HepG2 (cell line): ENCODE results near the gene MLXIPL. TPM values are rescaled to one million over a fixed set of nuclear protein-coding genes. Genes with fewer than 3 reads are reported as not detected.

Source experiments
- CC2D1A ChIP-seq: sonication (generic); formaldehyde crosslinking; IDR thresholded peaks from 2 replicates; pipeline ENCODE4 v1.8.1; 2023; ENCODE audit warnings: mild to moderate bottlenecking, missing genetic modification reagents
- IRF9 ChIP-seq: sonication (generic); formaldehyde crosslinking; IDR thresholded peaks from 2 replicates; pipeline ENCODE4 v1.8.0; 2022; ENCODE audit warnings: missing genetic modification reagents, mild to moderate bottlenecking, borderline replicate concordance
- KDM2A ChIP-seq: sonication (generic); formaldehyde crosslinking; IDR thresholded peaks from 2 replicates; pipeline ENCODE4 v1.4.0; 2020; ENCODE audit warnings: low read depth, missing genetic modification reagents, borderline replicate concordance
- KLF16 ChIP-seq, 2 experiments: sonication (generic) in 1 of 2; formaldehyde crosslinking in 1 of 2; IDR thresholded peaks; 2 replicates each; pipeline versions ENCODE4 v1.6.1 to v1.8.0; 2016 to 2023; ENCODE audit warnings: missing genetic modification reagents in 2 of 2, missing compliant biosample characterization in 1 of 2
- PHF21A ChIP-seq: sonication (generic); formaldehyde crosslinking; IDR thresholded peaks from 2 replicates; pipeline ENCODE4 v1.5.0; 2020; ENCODE audit warnings: mild to moderate bottlenecking, missing genetic modification reagents
- PHF5A ChIP-seq: IDR thresholded peaks from one replicate; pipeline ENCODE4 v1.6.1; 2018; ENCODE audit warnings: low read depth, missing genetic modification reagents; ENCODE audit not compliant: unreplicated experiment
- REST ChIP-seq, 2 experiments: IDR thresholded peaks; 2 replicates each; pipeline ENCODE4 v1.6.1; 2011 to 2012; ENCODE audit warnings: low read length in 2 of 2, borderline replicate concordance in 1 of 2, low read depth in 1 of 2, mild to moderate bottlenecking in 1 of 2, moderate library complexity in 1 of 2
- SOX13 ChIP-seq, 3 experiments: fragments of 450-650 bp in 1 of 3; sonication (generic) in 1 of 3; formaldehyde crosslinking in 1 of 3; IDR thresholded peaks in 2 of 3; conservative IDR thresholded peaks in 1 of 3; 2 replicates each; pipeline versions ENCODE4 v1.5.0 to v1.6.1; 2016 to 2020; ENCODE audit warnings: antibody characterized with exemption in 1 of 3, mild to moderate bottlenecking in 1 of 3, missing compliant biosample characterization in 1 of 3, missing genetic modification reagents in 1 of 3, moderate library complexity in 1 of 3
- TBX2 ChIP-seq: sonication (generic); formaldehyde crosslinking; IDR thresholded peaks from 2 replicates; pipeline ENCODE4 v1.5.0; 2020; ENCODE audit warnings: missing genetic modification reagents, mild to moderate bottlenecking, borderline replicate concordance
- ZBTB7B ChIP-seq: sonication (generic); formaldehyde crosslinking; IDR thresholded peaks from 2 replicates; pipeline ENCODE4 v1.4.0; 2020; ENCODE audit warnings: missing genetic modification reagents
- ZNF143 ChIP-seq: sonication (generic); formaldehyde crosslinking; IDR thresholded peaks from 2 replicates; pipeline ENCODE4 v1.4.0; 2020; ENCODE audit warnings: missing genetic modification reagents
- ZNF367 ChIP-seq: sonication (generic); formaldehyde crosslinking; IDR thresholded peaks from 2 replicates; pipeline ENCODE4 v1.4.0; 2020; ENCODE audit warnings: missing genetic modification reagents, borderline replicate concordance
- ZNF468 ChIP-seq: sonication (generic); formaldehyde crosslinking; IDR thresholded peaks from 2 replicates; pipeline ENCODE4 v1.8.0; 2022; ENCODE audit warnings: mild to moderate bottlenecking, moderate library complexity, missing genetic modification reagents
- ZNF790 ChIP-seq: sonication (generic); formaldehyde crosslinking; IDR thresholded peaks from 2 replicates; pipeline ENCODE4 v1.8.0; 2022; ENCODE audit warnings: missing genetic modification reagents, mild to moderate bottlenecking, borderline replicate concordance
- polyA plus RNA-seq, 8 experiments: library from polyadenylated mRNA; depleted of rRNA in 3 of 8; stranded (reverse) in 7 of 8; unstranded in 1 of 8; fragments of >200 nt; fragmentation: Illumina TruSeq in 4 of 8; extraction: Trizol in 4 of 8; gene quantifications; 2 replicates each; pipeline versions ENCODE4 v1.2.1 to v1.2.3, GENCODE V29; 2011 to 2016; ENCODE audit warnings: low read depth in 4 of 8, missing spikeins in 1 of 8, mixed read lengths in 1 of 8; ENCODE audit not compliant: insufficient read depth in 1 of 8
- total RNA-seq, 5 experiments: library from RNA; depleted of rRNA; stranded (reverse); fragments of >200 nt; fragmentation: Illumina TruSeq; extraction: Trizol; gene quantifications; 2 replicates each; pipeline ENCODE4 v1.2.3, GENCODE V29; 2016; ENCODE audit warnings: low read depth in 1 of 5
- TF ChIP-seq, protein P1 (sequence below): sonication (generic); formaldehyde crosslinking; IDR thresholded peaks from 2 replicates; pipeline ENCODE4 v1.4.0; 2020; ENCODE audit warnings: mild to moderate bottlenecking, missing genetic modification reagents

Gene MLXIPL
- total and polyA plus RNA-seq, 2 of the 13 experiments (the other 11 are each of a cell fraction or from before 2014, with no cell fraction given): 51.6 to 60.1 TPM

DNA sequence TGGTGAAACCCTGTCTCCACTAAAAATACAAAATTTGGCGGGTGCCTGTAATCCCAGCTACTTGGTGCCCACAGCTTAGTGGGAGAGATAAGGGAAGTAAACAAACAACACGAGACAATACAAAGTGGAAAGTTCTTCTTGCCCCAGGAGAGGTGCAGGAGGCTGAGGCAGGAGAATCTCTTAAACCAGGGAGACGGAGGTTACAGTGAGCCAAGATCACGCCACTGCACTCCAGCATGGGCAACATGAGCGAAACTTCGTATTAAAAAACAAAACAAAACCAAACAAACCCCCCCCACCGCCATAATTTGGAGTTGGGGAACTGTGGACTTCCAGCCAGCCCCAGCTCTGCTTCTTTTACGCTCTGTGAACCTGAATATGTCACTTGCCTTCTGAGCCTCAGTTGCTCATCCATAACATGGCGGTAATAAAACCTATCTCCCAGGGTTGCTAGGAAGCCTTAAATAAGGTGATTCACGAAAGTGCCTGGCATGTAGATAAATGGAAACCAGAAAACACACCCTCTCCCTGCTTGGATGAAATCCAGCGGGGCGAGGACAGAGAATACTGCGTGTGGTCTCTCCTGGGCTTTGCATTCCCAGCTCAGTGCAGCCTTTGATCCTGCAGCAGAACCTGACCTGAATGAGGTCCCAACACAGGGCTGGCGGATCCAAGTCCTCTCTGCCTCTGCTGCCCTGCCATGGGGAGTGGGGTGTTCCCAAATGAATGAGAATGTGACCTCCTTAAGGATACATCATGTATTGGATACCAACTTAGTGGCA lies 10.2 kb downstream of the MLXIPL start (continued):
- TF ChIP-seq SOX13 (IDR thresholded peaks at IDR 0.05) (no peak), SOX13 (CRISPR knock-in tag; conservative IDR thresholded peaks at IDR 0.05 in 1 of 2, IDR thresholded peaks at IDR 0.05 in 1 of 2) (peak in 1 of 2 experiments; percentile 28; a peak in 1 of 4 replicates), ZBTB7B (CRISPR knock-in tag) (no peak), CC2D1A (CRISPR knock-in tag) (no peak), ZNF468 (CRISPR knock-in tag) (no peak), PHF21A (CRISPR knock-in tag) (no peak; the same call in 1 of the 2 replicates), TBX2 (CRISPR knock-in tag) (no peak), ZNF790 (CRISPR knock-in tag) (no peak), REST (IDR thresholded peaks at IDR 0.05; ENCODE audit: borderline replicate concordance in 1 of 2, low read depth in 1 of 2, low read length in 2 of 2) (no peak), ZNF367 (CRISPR knock-in tag) (no peak), PHF5A (CRISPR knock-in tag) (no peak), ZNF143 (CRISPR knock-in tag) (no peak), KLF16 (CRISPR knock-in tag; IDR thresholded peaks at IDR 0.05) (no peak), KDM2A (CRISPR knock-in tag) (0 out of 2 replicates have a peak, but pooled peaks have one; percentile 16), IRF9 (CRISPR knock-in tag) (no peak)
- TF ChIP-seq, protein P1, sequence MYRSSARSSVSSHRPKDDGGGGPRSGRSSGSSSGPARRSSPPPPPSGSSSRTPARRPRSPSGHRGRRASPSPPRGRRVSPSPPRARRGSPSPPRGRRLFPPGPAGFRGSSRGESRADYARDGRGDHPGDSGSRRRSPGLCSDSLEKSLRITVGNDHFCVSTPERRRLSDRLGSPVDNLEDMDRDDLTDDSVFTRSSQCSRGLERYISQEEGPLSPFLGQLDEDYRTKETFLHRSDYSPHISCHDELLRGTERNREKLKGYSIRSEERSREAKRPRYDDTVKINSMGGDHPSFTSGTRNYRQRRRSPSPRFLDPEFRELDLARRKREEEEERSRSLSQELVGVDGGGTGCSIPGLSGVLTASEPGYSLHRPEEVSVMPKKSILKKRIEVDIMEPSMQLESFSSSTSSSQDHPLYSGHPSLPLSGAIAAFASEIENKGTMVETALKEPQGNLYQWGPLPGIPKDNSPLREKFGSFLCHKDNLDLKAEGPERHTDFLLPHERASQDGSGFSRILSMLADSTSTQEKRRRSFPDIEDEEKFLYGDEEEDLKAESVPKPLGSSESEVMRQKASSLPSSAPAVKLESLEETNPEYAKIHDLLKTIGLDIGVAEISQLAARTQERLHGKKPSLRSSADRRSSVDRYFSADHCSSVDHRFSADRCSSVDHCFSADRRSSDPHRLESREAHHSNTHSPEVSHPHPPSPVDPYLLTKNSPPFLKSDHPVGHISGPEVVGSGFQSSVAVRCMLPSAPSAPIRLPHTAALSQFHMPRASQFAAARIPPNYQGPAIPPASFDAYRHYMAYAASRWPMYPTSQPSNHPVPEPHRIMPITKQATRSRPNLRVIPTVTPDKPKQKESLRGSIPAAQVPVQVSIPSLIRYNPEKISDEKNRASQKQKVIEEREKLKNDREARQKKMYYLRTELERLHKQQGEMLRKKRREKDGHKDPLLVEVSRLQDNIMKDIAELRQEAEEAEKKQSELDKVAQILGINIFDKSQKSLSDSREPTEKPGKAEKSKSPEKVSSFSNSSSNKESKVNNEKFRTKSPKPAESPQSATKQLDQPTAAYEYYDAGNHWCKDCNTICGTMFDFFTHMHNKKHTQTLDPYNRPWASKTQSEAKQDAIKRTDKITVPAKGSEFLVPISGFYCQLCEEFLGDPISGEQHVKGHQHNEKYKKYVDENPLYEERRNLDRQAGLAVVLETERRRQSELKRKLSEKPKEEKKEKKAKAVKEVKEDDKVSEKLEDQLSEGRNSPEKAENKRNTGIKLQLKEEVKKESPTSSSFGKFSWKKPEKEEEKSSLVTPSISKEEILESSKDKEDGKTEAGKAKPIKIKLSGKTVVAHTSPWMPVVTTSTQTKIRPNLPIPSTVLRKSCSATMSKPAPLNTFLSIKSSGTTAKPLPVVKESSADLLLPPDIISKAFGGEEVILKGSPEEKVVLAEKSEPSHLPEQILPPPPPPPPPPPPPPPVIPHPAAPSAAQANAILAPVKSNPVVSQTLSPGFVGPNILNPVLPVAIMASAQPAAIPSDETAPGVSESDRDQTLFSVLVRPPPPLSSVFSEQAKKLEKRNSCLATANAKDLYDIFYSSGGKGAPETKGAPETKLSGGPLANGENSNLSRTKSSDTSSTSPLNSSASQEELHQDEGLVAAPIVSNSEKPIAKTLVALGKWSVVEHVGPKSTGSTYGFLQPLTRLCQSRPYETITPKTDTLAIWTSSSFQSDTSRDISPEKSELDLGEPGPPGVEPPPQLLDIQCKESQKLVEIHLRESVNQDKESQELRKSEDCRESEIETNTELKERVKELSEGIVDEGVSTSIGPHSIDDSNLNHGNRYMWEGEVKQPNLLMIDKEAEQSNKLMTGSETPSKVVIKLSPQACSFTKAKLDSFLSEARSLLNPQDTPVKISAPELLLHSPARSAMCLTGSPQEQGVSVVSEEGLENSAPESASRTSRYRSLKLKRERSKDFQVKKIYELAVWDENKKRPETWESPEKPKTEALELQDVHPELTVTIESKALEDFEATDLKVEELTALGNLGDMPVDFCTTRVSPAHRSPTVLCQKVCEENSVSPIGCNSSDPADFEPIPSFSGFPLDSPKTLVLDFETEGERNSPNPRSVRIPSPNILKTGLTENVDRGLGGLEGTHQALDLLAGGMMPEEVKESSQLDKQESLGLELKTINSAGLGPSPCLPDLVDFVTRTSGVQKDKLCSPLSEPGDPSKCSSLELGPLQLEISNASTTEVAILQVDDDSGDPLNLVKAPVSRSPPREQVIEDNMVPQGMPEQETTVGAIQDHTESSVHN: no peak
